ENCODE results near the gene CD3G.
"Not testable (repeated sequence)": the region's sequence is repeated elsewhere in the genome, so short reads cannot be mapped to it uniquely, and the experiment has no call there.

DNA sequence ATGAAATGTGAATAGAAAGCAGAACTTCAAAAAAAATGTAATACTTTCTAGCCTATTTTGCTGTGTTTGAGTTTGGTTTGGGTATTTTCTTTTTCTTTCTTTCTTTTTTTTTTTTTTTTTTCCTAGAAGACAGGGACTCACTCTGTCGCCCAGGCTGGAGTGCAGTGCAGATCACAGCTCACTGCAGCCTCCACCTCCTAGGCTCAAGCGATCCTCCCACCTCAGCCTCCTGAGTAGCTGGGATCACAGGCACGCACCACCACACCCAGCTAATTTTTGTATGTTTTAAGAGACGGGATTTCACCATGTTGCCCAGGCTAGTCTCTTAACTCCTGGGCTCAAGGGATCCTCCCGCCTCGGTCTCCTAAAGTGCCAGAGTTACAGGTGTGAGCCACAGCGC, 58.5 kb downstream of the CD3G start:
- TF ChIP-seq, protein P1, sequence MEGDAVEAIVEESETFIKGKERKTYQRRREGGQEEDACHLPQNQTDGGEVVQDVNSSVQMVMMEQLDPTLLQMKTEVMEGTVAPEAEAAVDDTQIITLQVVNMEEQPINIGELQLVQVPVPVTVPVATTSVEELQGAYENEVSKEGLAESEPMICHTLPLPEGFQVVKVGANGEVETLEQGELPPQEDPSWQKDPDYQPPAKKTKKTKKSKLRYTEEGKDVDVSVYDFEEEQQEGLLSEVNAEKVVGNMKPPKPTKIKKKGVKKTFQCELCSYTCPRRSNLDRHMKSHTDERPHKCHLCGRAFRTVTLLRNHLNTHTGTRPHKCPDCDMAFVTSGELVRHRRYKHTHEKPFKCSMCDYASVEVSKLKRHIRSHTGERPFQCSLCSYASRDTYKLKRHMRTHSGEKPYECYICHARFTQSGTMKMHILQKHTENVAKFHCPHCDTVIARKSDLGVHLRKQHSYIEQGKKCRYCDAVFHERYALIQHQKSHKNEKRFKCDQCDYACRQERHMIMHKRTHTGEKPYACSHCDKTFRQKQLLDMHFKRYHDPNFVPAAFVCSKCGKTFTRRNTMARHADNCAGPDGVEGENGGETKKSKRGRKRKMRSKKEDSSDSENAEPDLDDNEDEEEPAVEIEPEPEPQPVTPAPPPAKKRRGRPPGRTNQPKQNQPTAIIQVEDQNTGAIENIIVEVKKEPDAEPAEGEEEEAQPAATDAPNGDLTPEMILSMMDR (IDR thresholded peaks at IDR 0.05): not testable (repeated sequence)
- not testable (repeated sequence) for TF ChIP-seq POLR2A (IDR thresholded peaks at IDR 0.05)
